Smooth muscle cell (in vitro differentiated cells): ENCODE data around the gene THSD1. TPM values are rescaled to one million over a fixed set of nuclear protein-coding genes. Genes with fewer than 3 reads are reported as not detected.

Experiments
- DNase-seq: peaks from one replicate; lab custom pipeline; 2025; ENCODE audit not compliant: unreplicated experiment; lab: John Stamatoyannopoulos, UW
- H2AFZ ChIP-seq: fragments of 200-600 bp; sonication (generic); 2 replicates; pipeline ENCODE4 v1.6.0; 2016; ENCODE audit warnings: antibody characterized with exemption, low read depth, mild to moderate bottlenecking
- H3F3A ChIP-seq: fragments of 200-600 bp; sonication (generic); 2 replicates; pipeline ENCODE4 v1.6.0; 2017; ENCODE audit warnings: antibody characterized with exemption, low read depth
- H3K27ac ChIP-seq: fragments of 200-600 bp; sonication (generic); 2 replicates; pipeline ENCODE4 v1.5.1; 2016; ENCODE audit warnings: low read depth, mild to moderate bottlenecking
- H3K27me3 ChIP-seq: fragments of 200-600 bp; sonication (generic); 2 replicates; pipeline ENCODE4 v1.6.1; 2016; ENCODE audit warnings: low read depth, mild to moderate bottlenecking
- H3K36me3 ChIP-seq: fragments of 200-600 bp; sonication (generic); 2 replicates; pipeline ENCODE4 v1.5.1; 2016; ENCODE audit warnings: low read depth
- H3K4me1 ChIP-seq: fragments of 200-600 bp; sonication (generic); 2 replicates; pipeline ENCODE4 v1.5.1; 2016; ENCODE audit warnings: low read depth
- H3K4me2 ChIP-seq: fragments of 200-600 bp; sonication (generic); 2 replicates; pipeline ENCODE4 v1.6.0; 2016; ENCODE audit warnings: mild to moderate bottlenecking
- H3K4me3 ChIP-seq: fragments of 200-600 bp; sonication (generic); 2 replicates; pipeline ENCODE4 v1.5.1; 2016; ENCODE audit warnings: mild to moderate bottlenecking
- H3K79me2 ChIP-seq: fragments of 200-600 bp; sonication (generic); 2 replicates; pipeline ENCODE4 v1.6.0; 2016; ENCODE audit warnings: low read depth, mild to moderate bottlenecking
- H3K9ac ChIP-seq: fragments of 200-600 bp; sonication (generic); 2 replicates; pipeline ENCODE4 v1.6.0; 2016; ENCODE audit warnings: low read depth
- H3K9me3 ChIP-seq: fragments of 200-600 bp; sonication (generic); replicated peaks from 2 replicates; pipeline ENCODE4 v1.5.1; 2016; ENCODE audit warnings: low read depth
- H4K20me1 ChIP-seq: fragments of 200-600 bp; sonication (generic); 2 replicates; pipeline ENCODE4 v1.6.0; 2016; ENCODE audit warnings: low read depth
- CTCF ChIP-seq: fragments of 200-600 bp; sonication (generic); IDR thresholded peaks from 2 replicates; pipeline ENCODE4 v1.5.1; 2017; ENCODE audit warnings: borderline replicate concordance, mild to moderate bottlenecking, antibody characterized with exemption; ENCODE audit not compliant: insufficient read depth, poor library complexity, severe bottlenecking
- WGBS: methylation state at CpG from one replicate; pipeline ENCODE4 v1.1.7; 2016; ENCODE audit warnings: low lambda C conversion rate; 5-methylcytosine and 5-hydroxymethylcytosine counted together
- polyA plus RNA-seq: library from polyadenylated mRNA; unstranded; fragments of >200 nt; fragmentation: Nextera tagmentation; extraction: Ambion mirVana; gene quantifications from 2 replicates; pipeline ENCODE4 v1.2.1, GENCODE V29; 2016
- total RNA-seq: library from RNA; depleted of rRNA; stranded (reverse); fragments of >200 nt; gene quantifications from 2 replicates; pipeline ENCODE4 v1.2.3, GENCODE V29; 2014

THSD1 gene
- total and polyA plus RNA-seq, 2 experiments from 2014 or later = 0.08 to 0.67 TPM

DNA sequence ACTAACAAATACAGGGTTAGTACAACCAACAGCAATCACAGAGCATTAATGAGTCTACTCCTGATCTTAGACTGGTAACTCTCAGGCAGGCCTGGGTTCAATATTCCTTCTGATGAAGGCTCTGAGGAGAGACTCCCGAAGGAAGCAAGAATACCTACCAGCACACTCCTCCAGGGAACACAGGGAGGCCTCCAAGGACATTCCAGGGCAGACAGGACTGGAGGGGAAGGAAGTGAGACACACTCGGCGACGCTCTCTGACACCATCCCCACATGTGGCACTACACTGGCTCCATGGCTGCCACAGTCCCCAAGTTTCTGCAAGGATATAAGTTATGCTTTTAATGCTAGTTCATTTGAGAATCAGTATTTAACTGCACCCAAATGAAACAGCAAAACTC, 20.1 kb downstream of the THSD1 start:
- no peak overlapping the region for H3K27ac ChIP-seq
- H4K20me1 ChIP-seq = no peaks in the 10 kb centered on the region
- no peaks in the 10 kb centered on the region for H3K27me3 ChIP-seq
- H3K4me3 ChIP-seq = no peak overlapping the region
- no peaks in the 10 kb centered on the region for H3F3A ChIP-seq
- H3K9ac ChIP-seq = no peak overlapping the region
- TF ChIP-seq CTCF = no peak
- no peak overlapping the region for H3K4me2 ChIP-seq
- H3K79me2 ChIP-seq = no peaks in the 10 kb centered on the region
- no peaks in the 10 kb centered on the region for H3K4me1 ChIP-seq
- no peaks in the 10 kb centered on the region for H3K9me3 ChIP-seq
- 81% methylated on average over 4 of the region's 4 CpGs for WGBS
- DNase-seq = no peak
- no peaks in the 10 kb centered on the region for H3K36me3 ChIP-seq
- no peak overlapping the region for H2AFZ ChIP-seq

GRCh38 chr13:52383366-52383765, 22.6 kb downstream of the THSD1 start:
- Histone ChIP-seq H3K27me3 (no peaks in the 10 kb centered on the region), H3K4me1 (no peaks in the 10 kb centered on the region), H3F3A (no peaks in the 10 kb centered on the region), H3K79me2 (no peaks in the 10 kb centered on the region), H3K9ac (no peak overlapping the region), H3K4me3 (no peak overlapping the region), H4K20me1 (no peaks in the 10 kb centered on the region), H2AFZ (no peak overlapping the region), H3K27ac (no peak overlapping the region), H3K4me2 (no peak overlapping the region), H3K9me3 (no peaks in the 10 kb centered on the region), H3K36me3 (no peaks in the 10 kb centered on the region)
- no peak for DNase-seq
- TF ChIP-seq CTCF = no peak
- WGBS = 82% methylated on average over 1 of the region's 1 CpG

DNA sequence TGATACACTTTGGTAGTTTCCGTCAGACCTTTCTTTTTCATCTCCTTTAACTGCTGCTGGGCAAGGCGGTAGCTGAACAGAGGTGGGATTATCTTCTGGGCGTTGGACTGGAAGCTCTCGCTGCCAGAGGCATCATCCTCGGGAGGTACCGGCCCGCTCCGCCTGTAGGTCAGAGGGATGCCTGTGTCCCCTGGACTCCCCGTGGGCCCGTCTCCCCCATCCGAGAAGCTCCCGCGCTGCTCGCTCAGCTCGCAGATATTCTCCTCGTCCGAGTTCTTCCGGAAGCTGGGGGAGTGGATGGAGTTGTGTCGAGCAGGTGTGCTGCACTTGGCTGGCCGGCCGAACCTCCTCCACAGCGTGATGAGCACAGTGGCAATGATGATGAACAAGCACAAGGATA, 27.7 kb downstream of the THSD1 start:
- Histone ChIP-seq H3K36me3 (no peaks in the 10 kb centered on the region), H3K9me3 (no peaks in the 10 kb centered on the region), H4K20me1 (no peaks in the 10 kb centered on the region), H3K4me2 (no peak overlapping the region), H2AFZ (no peak overlapping the region), H3K27ac (no peak overlapping the region), H3K9ac (no peak overlapping the region), H3K4me3 (no peak overlapping the region), H3K27me3 (no peaks in the 10 kb centered on the region), H3K79me2 (no peaks in the 10 kb centered on the region), H3F3A (no peaks in the 10 kb centered on the region), H3K4me1 (no peaks in the 10 kb centered on the region)
- TF ChIP-seq CTCF = no peak
- 98% methylated on average over 22 of the region's 22 CpGs for WGBS
- no peak for DNase-seq

DNA sequence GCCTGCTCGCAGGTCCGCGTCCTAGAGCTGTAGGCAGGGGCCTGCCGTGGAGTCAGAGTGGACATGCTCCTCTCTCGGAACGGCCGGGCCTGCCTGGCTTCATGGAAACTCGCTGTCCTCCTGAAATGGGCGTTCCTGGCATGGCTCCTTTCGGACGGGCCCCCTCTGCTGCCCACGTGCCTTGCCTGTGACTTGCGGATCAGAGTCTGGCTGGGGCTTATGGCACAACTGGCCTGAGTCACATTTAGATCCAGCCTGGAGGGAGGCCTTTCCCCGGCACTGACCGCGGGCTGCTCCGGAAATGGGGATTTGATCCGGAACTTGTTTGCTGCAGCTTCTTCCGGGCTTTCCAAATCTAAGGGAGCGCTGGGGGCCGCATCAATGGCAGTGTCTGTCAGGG, 28.1 kb downstream of the THSD1 start:
- Histone ChIP-seq H3K9ac (no peak overlapping the region), H3K79me2 (no peaks in the 10 kb centered on the region), H3K27me3 (no peaks in the 10 kb centered on the region), H3K4me3 (no peak overlapping the region), H3K4me1 (no peaks in the 10 kb centered on the region), H3K27ac (no peak overlapping the region), H3K4me2 (no peak overlapping the region), H3K36me3 (no peaks in the 10 kb centered on the region), H3F3A (no peaks in the 10 kb centered on the region), H4K20me1 (no peaks in the 10 kb centered on the region), H2AFZ (no peak overlapping the region), H3K9me3 (no peaks in the 10 kb centered on the region)
- no peak for TF ChIP-seq CTCF
- DNase-seq = no peak
- 96% methylated on average over 21 of the region's 21 CpGs for WGBS
